ENCODE measurements around the gene PRKAG3. TPM values are rescaled to one million over a fixed set of nuclear protein-coding genes. Genes with fewer than 3 reads are reported as not detected.

PRKAG3 gene
- total RNA-seq, 3 donors from 2014 or later: not detected

DNA sequence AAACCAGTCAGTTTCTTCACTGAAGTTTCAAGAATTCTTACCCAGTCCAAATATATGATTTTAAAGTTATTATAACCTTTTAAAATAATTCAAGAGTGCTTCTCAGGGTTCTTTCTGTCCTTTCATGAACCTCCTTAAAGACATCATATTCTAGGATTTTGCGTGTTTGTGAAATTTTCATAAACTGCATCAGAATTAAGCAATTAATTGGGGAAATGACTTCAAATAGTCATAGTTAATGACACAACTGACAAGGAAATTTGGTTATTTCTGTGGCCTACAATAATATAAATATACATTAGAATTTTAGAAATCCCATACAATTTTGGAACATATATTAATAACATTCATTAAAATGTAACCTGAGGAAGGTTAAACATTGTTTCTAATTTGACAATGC, 39.2 kb downstream of the PRKAG3 start:
- Histone ChIP-seq H3K9me3 (no peaks in the 10 kb centered on the region), H3K27me3 (no peaks in the 10 kb centered on the region), H3K36me3 (no peaks in the 10 kb centered on the region), H3K4me3 (no peak overlapping the region), H3K4me1 (no peaks in the 10 kb centered on the region), H3K27ac (no peak overlapping the region)
- no peak for DNase-seq (ENCODE audit: low spot score in 2 of 2)
- intact Hi-C loops (cut with DNase I; ENCODE audit: low total_unique reads): no loop called here
- TF ChIP-seq POLR2A (IDR thresholded peaks at IDR 0.05) (no peak), POLR2AphosphoS5 (IDR thresholded peaks at IDR 0.05) (no peak)
- TF ChIP-seq, protein P1, sequence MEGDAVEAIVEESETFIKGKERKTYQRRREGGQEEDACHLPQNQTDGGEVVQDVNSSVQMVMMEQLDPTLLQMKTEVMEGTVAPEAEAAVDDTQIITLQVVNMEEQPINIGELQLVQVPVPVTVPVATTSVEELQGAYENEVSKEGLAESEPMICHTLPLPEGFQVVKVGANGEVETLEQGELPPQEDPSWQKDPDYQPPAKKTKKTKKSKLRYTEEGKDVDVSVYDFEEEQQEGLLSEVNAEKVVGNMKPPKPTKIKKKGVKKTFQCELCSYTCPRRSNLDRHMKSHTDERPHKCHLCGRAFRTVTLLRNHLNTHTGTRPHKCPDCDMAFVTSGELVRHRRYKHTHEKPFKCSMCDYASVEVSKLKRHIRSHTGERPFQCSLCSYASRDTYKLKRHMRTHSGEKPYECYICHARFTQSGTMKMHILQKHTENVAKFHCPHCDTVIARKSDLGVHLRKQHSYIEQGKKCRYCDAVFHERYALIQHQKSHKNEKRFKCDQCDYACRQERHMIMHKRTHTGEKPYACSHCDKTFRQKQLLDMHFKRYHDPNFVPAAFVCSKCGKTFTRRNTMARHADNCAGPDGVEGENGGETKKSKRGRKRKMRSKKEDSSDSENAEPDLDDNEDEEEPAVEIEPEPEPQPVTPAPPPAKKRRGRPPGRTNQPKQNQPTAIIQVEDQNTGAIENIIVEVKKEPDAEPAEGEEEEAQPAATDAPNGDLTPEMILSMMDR (IDR thresholded peaks at IDR 0.05): no peak

DNA sequence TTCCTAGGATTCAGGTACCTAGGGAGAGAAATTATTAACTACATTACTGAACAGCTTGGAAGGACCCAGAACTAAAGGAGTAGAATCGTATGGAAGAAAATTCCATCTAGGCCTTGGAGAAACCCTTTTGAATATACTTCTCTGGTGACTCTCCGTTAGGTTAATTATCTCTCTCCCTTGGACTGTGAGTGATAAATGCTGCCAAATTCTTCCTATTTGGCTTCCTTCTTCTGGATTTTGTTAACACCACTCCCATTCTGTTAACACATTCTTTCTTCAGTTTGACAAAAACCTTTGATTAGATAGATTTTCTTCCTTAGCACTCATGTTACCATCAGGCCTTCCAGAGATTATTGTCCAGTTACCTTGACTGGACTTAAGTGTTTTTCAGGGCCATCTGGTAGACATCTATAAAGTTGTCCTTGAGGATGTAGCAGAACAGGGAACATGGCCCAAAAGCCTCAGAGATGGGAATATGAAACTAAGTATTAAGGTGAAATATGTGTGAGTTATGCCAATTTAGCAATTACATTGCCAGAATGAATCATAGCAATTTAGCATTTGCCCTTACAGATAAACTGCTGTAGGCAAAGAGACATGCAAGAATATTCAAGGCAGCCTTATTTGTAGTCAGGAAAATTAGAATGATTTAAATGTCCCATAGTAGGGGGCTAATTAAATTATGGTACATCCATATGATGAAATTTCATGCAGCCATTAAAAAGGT, 42.9 kb downstream of the PRKAG3 start:
- Histone ChIP-seq H3K27me3 (no peaks in the 10 kb centered on the region), H3K36me3 (no peaks in the 10 kb centered on the region), H3K4me1 (no peaks in the 10 kb centered on the region), H3K27ac (peak overlapping the region in 1 of 2 donors; percentile 29), H3K4me3 (no peak overlapping the region), H3K9me3 (no peaks in the 10 kb centered on the region)
- intact Hi-C loops (cut with DNase I; ENCODE audit: low total_unique reads): no loop called here
- TF ChIP-seq, protein P1 (IDR thresholded peaks at IDR 0.05): no peak
- TF ChIP-seq POLR2A (IDR thresholded peaks at IDR 0.05): no peak
- no peak for TF ChIP-seq POLR2AphosphoS5 (IDR thresholded peaks at IDR 0.05)
- no peak for DNase-seq (ENCODE audit: low spot score in 2 of 2)

DNA sequence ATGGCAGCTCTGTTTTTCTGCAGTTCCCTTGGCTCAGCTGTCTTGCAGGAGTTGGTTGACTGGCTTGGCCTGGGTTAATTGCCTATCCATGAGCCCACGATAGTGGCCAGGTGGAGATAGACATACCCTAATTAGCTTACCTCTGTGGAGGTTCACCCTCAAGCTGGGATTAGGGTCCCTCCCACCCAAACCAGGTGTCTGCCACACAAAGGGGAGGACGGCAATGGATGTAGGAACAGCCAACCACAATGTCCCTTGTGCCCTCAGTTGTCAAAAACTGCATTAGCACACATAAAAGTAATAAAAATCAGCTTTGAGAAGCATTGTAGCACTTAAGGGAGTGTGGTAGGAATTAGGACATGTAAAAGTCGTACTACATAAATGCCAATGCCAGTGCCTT, 45.5 kb downstream of the PRKAG3 start:
- Histone ChIP-seq H3K27me3 (no peaks in the 10 kb centered on the region), H3K36me3 (no peaks in the 10 kb centered on the region), H3K4me1 (no peaks in the 10 kb centered on the region), H3K9me3 (no peaks in the 10 kb centered on the region), H3K27ac (no peak overlapping the region), H3K4me3 (no peak overlapping the region)
- TF ChIP-seq POLR2AphosphoS5 (IDR thresholded peaks at IDR 0.05) (no peak), POLR2A (IDR thresholded peaks at IDR 0.05) (no peak)
- TF ChIP-seq, protein P1 (IDR thresholded peaks at IDR 0.05): no peak
- no peak for DNase-seq (ENCODE audit: low spot score in 2 of 2)
- intact Hi-C loops (cut with DNase I; ENCODE audit: low total_unique reads): no loop called here

DNA sequence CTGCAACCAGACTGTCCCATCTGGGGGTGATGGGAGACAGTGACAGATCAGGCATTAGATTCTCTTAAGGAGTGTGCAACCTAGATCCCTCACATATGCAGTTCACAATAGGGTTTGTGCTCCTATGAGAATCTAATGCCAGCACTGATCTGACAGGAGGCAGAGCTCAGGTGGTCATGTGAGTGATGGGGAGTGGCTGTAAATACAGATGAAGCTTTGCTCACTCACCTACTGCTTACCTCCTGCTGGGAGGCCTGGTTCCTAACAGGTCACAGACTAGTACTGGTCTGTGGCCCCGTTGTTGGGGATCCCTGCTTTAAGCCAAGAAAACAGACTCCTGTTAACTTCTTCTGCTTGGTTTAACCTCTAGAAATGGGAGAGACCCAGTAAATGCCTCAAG, 46.5 kb downstream of the PRKAG3 start:
- DNase-seq (ENCODE audit: low spot score in 2 of 2): no peak
- no peaks in the 10 kb centered on the region for H3K9me3 ChIP-seq
- no peak for TF ChIP-seq POLR2A (IDR thresholded peaks at IDR 0.05)
- TF ChIP-seq, protein P1 (IDR thresholded peaks at IDR 0.05): no peak
- TF ChIP-seq POLR2AphosphoS5 (IDR thresholded peaks at IDR 0.05): no peak
- no peak overlapping the region for H3K4me3 ChIP-seq
- peak overlapping the region in 1 of 2 donors; percentile 13 for H3K27ac ChIP-seq
- no peaks in the 10 kb centered on the region for H3K4me1 ChIP-seq
- intact Hi-C loops (cut with DNase I; ENCODE audit: low total_unique reads): no loop called here
- no peaks in the 10 kb centered on the region for H3K27me3 ChIP-seq
- no peaks in the 10 kb centered on the region for H3K36me3 ChIP-seq

DNA sequence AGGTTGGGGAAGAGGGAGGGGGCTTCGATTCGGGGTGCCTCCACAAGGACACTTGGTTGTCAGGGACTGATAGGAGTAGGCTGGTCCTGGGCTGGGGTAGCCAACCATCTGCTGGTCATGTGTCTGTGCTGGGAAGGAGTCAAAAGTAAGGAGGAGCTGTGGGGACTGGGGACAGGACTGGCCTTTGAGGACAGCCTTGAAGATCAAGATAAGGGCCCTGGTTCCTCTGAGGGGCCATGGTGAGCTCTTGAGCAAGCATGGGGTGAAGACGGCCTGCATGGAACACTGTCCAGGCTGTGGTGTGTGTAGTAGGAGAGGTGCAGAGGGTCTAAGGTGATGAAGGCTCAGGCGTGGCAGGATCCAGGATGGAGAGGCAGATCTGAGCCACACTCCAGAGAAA, 47.9 kb downstream of the PRKAG3 start:
- Histone ChIP-seq H3K36me3 (no peaks in the 10 kb centered on the region), H3K9me3 (no peaks in the 10 kb centered on the region), H3K4me1 (no peaks in the 10 kb centered on the region), H3K27ac (peak overlapping the region in 1 of 2 donors; percentile 16), H3K4me3 (peak overlapping the region; percentile 69 to 80 (median 76)), H3K27me3 (no peaks in the 10 kb centered on the region)
- DNase-seq (ENCODE audit: low spot score in 2 of 2): no peak
- intact Hi-C loops (cut with DNase I; ENCODE audit: low total_unique reads): no loop called here
- TF ChIP-seq POLR2AphosphoS5 (IDR thresholded peaks at IDR 0.05): no peak
- no peak for TF ChIP-seq POLR2A (IDR thresholded peaks at IDR 0.05)
- TF ChIP-seq, protein P1 (IDR thresholded peaks at IDR 0.05): no peak
